ENCODE data around the gene TCEAL3.

DNA sequence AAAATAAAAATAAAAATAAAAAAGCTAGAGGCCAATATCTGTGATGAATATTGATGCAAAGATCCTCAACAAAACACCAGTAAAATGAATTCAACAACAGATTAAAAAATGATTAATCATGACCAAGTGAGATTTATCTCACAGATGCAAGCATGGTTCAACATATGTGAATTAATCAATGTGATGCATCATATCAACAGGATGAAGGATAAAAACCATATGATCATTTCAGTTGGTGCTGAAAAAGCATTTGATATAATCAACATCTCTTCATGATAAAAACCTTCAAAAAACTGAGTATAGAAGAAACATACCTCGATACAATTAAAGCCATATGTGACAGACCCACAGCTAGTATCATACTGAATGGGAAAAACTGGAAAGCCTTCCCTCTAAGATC lies 39.9 kb downstream of the TCEAL3 start:
- TF ChIP-seq FOXK2 (IDR thresholded peaks at IDR 0.05) (no peak), FOXM1 (IDR thresholded peaks at IDR 0.05; ENCODE audit: borderline replicate concordance) (no peak), SP1 (IDR thresholded peaks at IDR 0.05) (no peak), BHLHE40 (IDR thresholded peaks at IDR 0.05; ENCODE audit: borderline replicate concordance) (no peak), ARNT (IDR thresholded peaks at IDR 0.05) (no peak), TARDBP (IDR thresholded peaks at IDR 0.05) (no peak), LEF1 (IDR thresholded peaks at IDR 0.05; ENCODE audit: borderline replicate concordance) (no peak), FOXA1 (IDR thresholded peaks at IDR 0.05) (no peak), HDGF (IDR thresholded peaks at IDR 0.05; ENCODE audit: borderline replicate concordance) (no peak), SUZ12 (IDR thresholded peaks at IDR 0.05) (no peak), ELF4 (IDR thresholded peaks at IDR 0.05) (no peak), CTBP1 (IDR thresholded peaks at IDR 0.05; ENCODE audit: borderline replicate concordance) (no peak), NFRKB (IDR thresholded peaks at IDR 0.05) (no peak)
